SK-N-SH (cell line): ENCODE results near the gene PTDSS2. TPM values are rescaled to one million over a fixed set of nuclear protein-coding genes. Genes with fewer than 3 reads are reported as not detected.

Experiments
- CTCF ChIA-PET: fragments of 300-600, 350-600 bp; formaldehyde crosslinking; extraction: SDS; loops from one replicate; lab custom pipeline; 2021; lab: Yijun Ruan, JAX
- POLR2A ChIA-PET: fragments of 350-600 bp; sonication (Branson Sonifier 250); formaldehyde crosslinking; extraction: SDS; loops from one replicate; lab custom pipeline; 2020; ENCODE audit warnings: antibody characterized with exemption, inconsistent platforms; lab: Yijun Ruan, JAX
- DNase-seq: peaks from one replicate; pipeline ENCODE4 v3.0.0; 2012
- H2AFZ ChIP-seq: fragments of 200-600 bp; sonication (generic); 2 replicates; pipeline ENCODE4 v1.8.1; 2016; ENCODE audit warnings: antibody characterized with exemption, mild to moderate bottlenecking, low read depth
- H3F3A ChIP-seq: fragments of 200-600 bp; sonication (generic); replicated peaks from 2 replicates; pipeline ENCODE3; 2016; ENCODE audit warnings: antibody characterized with exemption, mild to moderate bottlenecking; ENCODE audit not compliant: insufficient read depth
- H3K27ac ChIP-seq, 2 experiments: fragments of 200-500 bp in 1 of 2; fragments of 200-600 bp in 1 of 2; sonication (Bioruptor generic) in 1 of 2; sonication (generic), shearing (Covaris generic) in 1 of 2; 2 replicates each; pipeline versions ENCODE4 v1.5.1 to v1.6.1; 2014 to 2016; ENCODE audit warnings: low read depth in 2 of 2, inconsistent platforms in 1 of 2, low read length in 1 of 2, mild to moderate bottlenecking in 1 of 2, mixed read lengths in 1 of 2
- H3K27me3 ChIP-seq: fragments of 200-600 bp; sonication (generic), shearing (Covaris generic); 2 replicates; pipeline ENCODE4 v1.6.1; 2016; ENCODE audit warnings: mixed run types; ENCODE audit not compliant: insufficient read depth
- H3K36me3 ChIP-seq, 2 experiments: fragments of 200-500 bp in 1 of 2; fragments of 200-600 bp in 1 of 2; sonication (Bioruptor generic) in 1 of 2; sonication (generic) in 1 of 2; replicated peaks in 1 of 2; 2 replicates each; pipeline versions ENCODE3 to v1.5.1; 2014 to 2016; ENCODE audit warnings: low read length in 1 of 2, mild to moderate bottlenecking in 1 of 2; ENCODE audit not compliant: insufficient read depth in 2 of 2, control insufficient read depth in 1 of 2
- H3K4me1 ChIP-seq, 2 experiments: fragments of 200-500 bp in 1 of 2; fragments of 200-600 bp in 1 of 2; sonication (Bioruptor generic) in 1 of 2; sonication (generic), shearing (Covaris generic) in 1 of 2; 2 replicates each; pipeline versions ENCODE4 v1.5.1 to v1.6.1; 2014 to 2016; ENCODE audit warnings: low read depth in 1 of 2, low read length in 1 of 2, mixed run types in 1 of 2; ENCODE audit not compliant: insufficient read depth in 2 of 2, control insufficient read depth in 1 of 2
- H3K4me2 ChIP-seq: fragments of 200-600 bp; sonication (generic), shearing (Covaris generic); 2 replicates; pipeline ENCODE4 v1.6.1; 2017; ENCODE audit warnings: mixed run types
- H3K4me3 ChIP-seq, 2 experiments: fragments of 200-500 bp in 1 of 2; fragments of 200-600 bp in 1 of 2; sonication (Bioruptor generic) in 1 of 2; sonication (generic), shearing (Covaris generic) in 1 of 2; 2 replicates each; pipeline versions ENCODE4 v1.5.1 to v1.8.1; 2014 to 2016; ENCODE audit warnings: low read depth in 2 of 2, inconsistent platforms in 1 of 2, low read length in 1 of 2, mild to moderate bottlenecking in 1 of 2, mixed read lengths in 1 of 2, moderate library complexity in 1 of 2
- H3K79me2 ChIP-seq: fragments of 200-600 bp; sonication (generic); 2 replicates; pipeline ENCODE4 v1.8.1; 2017; ENCODE audit warnings: mild to moderate bottlenecking; ENCODE audit not compliant: insufficient read depth
- H3K9ac ChIP-seq: fragments of 200-600 bp; sonication (generic); 2 replicates; pipeline ENCODE4 v1.6.1; 2017; ENCODE audit warnings: mixed run types
- H3K9me2 ChIP-seq: fragments of 200-600 bp; sonication (generic); 2 replicates; pipeline ENCODE4 v1.6.1; 2017; ENCODE audit warnings: mixed run types
- H3K9me3 ChIP-seq: fragments of 200-600 bp; sonication (generic); 2 replicates; pipeline ENCODE4 v1.6.1; 2017; ENCODE audit warnings: mixed run types, mild to moderate bottlenecking, moderate library complexity
- H4K20me1 ChIP-seq: fragments of 200-600 bp; sonication (generic); 2 replicates; pipeline ENCODE4 v1.6.1; 2017; ENCODE audit warnings: mild to moderate bottlenecking, mixed run types; ENCODE audit not compliant: insufficient read depth
- CHD2 ChIP-seq: fragments of 150-350 bp; IDR thresholded peaks from 2 replicates; pipeline ENCODE4 v1.6.1; 2018; ENCODE audit warnings: low read length; ENCODE audit not compliant: partially characterized antibody
- CTCF ChIP-seq: fragments of 200-600 bp; sonication (generic); IDR thresholded peaks from 2 replicates; pipeline ENCODE4 v1.6.1; 2017; ENCODE audit warnings: antibody characterized with exemption, mild to moderate bottlenecking, moderate library complexity
- EZH2phosphoT487 ChIP-seq: fragments of 200-600 bp; sonication (generic); IDR thresholded peaks from 2 replicates; pipeline ENCODE4 v1.6.1; 2017; ENCODE audit warnings: low read depth, mixed run types, mild to moderate bottlenecking, antibody characterized with exemption, moderate library complexity, borderline replicate concordance
- FOSL2 ChIP-seq: IDR thresholded peaks from 2 replicates; pipeline ENCODE4 v1.4.0; 2012; ENCODE audit warnings: low read depth, mild to moderate bottlenecking, moderate library complexity, borderline replicate concordance
- FOXJ3 ChIP-seq: sonication (generic); formaldehyde crosslinking; IDR thresholded peaks from 2 replicates; pipeline ENCODE4 v1.5.1; 2020; ENCODE audit warnings: mild to moderate bottlenecking, missing genetic modification reagents
- GABPA ChIP-seq: IDR thresholded peaks from 2 replicates; pipeline ENCODE4 v1.4.0; 2012; ENCODE audit warnings: low read depth, mild to moderate bottlenecking
- MEF2A ChIP-seq: IDR thresholded peaks from 2 replicates; pipeline ENCODE4 v1.4.0; 2012; ENCODE audit warnings: low read depth, borderline replicate concordance
- NFIC ChIP-seq: IDR thresholded peaks from 2 replicates; pipeline ENCODE4 v1.4.0; 2012; ENCODE audit warnings: borderline replicate concordance
- NRF1 ChIP-seq: IDR thresholded peaks from 2 replicates; pipeline ENCODE4 v1.6.1; 2012; ENCODE audit warnings: low read depth, mild to moderate bottlenecking, low read length
- POLR2AphosphoS5 ChIP-seq: IDR thresholded peaks from 2 replicates; pipeline ENCODE4 v1.6.1; 2012; ENCODE audit warnings: low read depth, low read length
- RCOR1 ChIP-seq: fragments of 150-350 bp; IDR thresholded peaks from 2 replicates; pipeline ENCODE4 v1.6.1; 2017; ENCODE audit warnings: antibody characterized with exemption, low read length
- RFX5 ChIP-seq: IDR thresholded peaks from 2 replicates; pipeline ENCODE4 v1.6.1; 2012; ENCODE audit warnings: mild to moderate bottlenecking, improper control_type of control experiment, low read length
- SIN3A ChIP-seq: IDR thresholded peaks from 2 replicates; pipeline ENCODE4 v1.6.1; 2012; ENCODE audit warnings: low read depth, mild to moderate bottlenecking, low read length, moderate library complexity, borderline replicate concordance
- SMC3 ChIP-seq: IDR thresholded peaks from 2 replicates; pipeline ENCODE4 v1.6.1; 2012; ENCODE audit warnings: low read depth, low read length, improper control_type of control experiment
- TEAD4 ChIP-seq: IDR thresholded peaks from 2 replicates; pipeline ENCODE4 v1.4.0; 2012; ENCODE audit warnings: mild to moderate bottlenecking, borderline replicate concordance; ENCODE audit not compliant: insufficient read depth
- YY1 ChIP-seq: IDR thresholded peaks from 2 replicates; pipeline ENCODE4 v1.4.0; 2012; ENCODE audit warnings: low read depth, mild to moderate bottlenecking
- WGBS: methylation state at CpG from one replicate; pipeline ENCODE4 v1.1.6; 2017; ENCODE audit warnings: low lambda C conversion rate; 5-methylcytosine and 5-hydroxymethylcytosine counted together
- polyA plus RNA-seq, 3 experiments: library from polyadenylated mRNA; depleted of rRNA; stranded (reverse); fragments of >200 nt; gene quantifications; 2 replicates each; pipeline ENCODE4 v1.2.3, GENCODE V29; 2012
- TF ChIP-seq, protein P1 (sequence below): IDR thresholded peaks from 2 replicates; pipeline ENCODE4 v1.4.0; 2012; ENCODE audit warnings: low read depth, borderline replicate concordance
- TF ChIP-seq, protein P2 (sequence below): IDR thresholded peaks from 2 replicates; pipeline ENCODE4 v1.4.0; 2012; ENCODE audit warnings: low read depth, borderline replicate concordance
- TF ChIP-seq, protein P3 (sequence below): IDR thresholded peaks from 2 replicates; pipeline ENCODE4; 2012

The PTDSS2 gene
- polyA plus RNA-seq, 1 of the 3 experiments (the other 2 are of a cell fraction): 28.6 TPM

GRCh38 chr11:473962-474785, 24.1 kb downstream of the PTDSS2 start:
- H3K9ac ChIP-seq: no peak overlapping the region
- no peak for TF ChIP-seq RFX5
- no peak for TF ChIP-seq NRF1
- no peak for TF ChIP-seq CTCF
- no peak for TF ChIP-seq GABPA
- no peak for TF ChIP-seq CHD2
- TF ChIP-seq YY1: no peak
- no peak for TF ChIP-seq MEF2A
- TF ChIP-seq, all 33 proteins: peak for 0
- H2AFZ ChIP-seq: no peak overlapping the region
- H3K4me2 ChIP-seq: no peak overlapping the region
- no peaks in the 10 kb centered on the region for H3K9me3 ChIP-seq
- H4K20me1 ChIP-seq: no peaks in the 10 kb centered on the region
- CTCF ChIA-PET: interaction anchor here (1.0 to 1.2 kb wide), 2 partner anchors 23 to 26 kb away, joined by 3 to 4 read pairs; no protein-coding TSS in a partner anchor
- H3K36me3 ChIP-seq: no peaks in the 10 kb centered on the region
- H3K4me3 ChIP-seq: no peak overlapping the region
- WGBS: 92% methylated on average over 21 of the region's 22 CpGs
- no peak overlapping the region for H3K27ac ChIP-seq
- H3K9me2 ChIP-seq: no peaks in the 10 kb centered on the region
- 0 out of 2 replicates have a peak, but pooled peaks cover 14% of the 10 kb centered on the region for H3K79me2 ChIP-seq
- H3F3A ChIP-seq: no peaks in the 10 kb centered on the region
- no peak for DNase-seq
- H3K4me1 ChIP-seq: peaks cover 0 to 3% of the 10 kb centered on the region in 2 experiments; a peak in 2 of 4 replicates
- H3K27me3 ChIP-seq: no peaks in the 10 kb centered on the region
- POLR2A ChIA-PET: no interaction called here

DNA sequence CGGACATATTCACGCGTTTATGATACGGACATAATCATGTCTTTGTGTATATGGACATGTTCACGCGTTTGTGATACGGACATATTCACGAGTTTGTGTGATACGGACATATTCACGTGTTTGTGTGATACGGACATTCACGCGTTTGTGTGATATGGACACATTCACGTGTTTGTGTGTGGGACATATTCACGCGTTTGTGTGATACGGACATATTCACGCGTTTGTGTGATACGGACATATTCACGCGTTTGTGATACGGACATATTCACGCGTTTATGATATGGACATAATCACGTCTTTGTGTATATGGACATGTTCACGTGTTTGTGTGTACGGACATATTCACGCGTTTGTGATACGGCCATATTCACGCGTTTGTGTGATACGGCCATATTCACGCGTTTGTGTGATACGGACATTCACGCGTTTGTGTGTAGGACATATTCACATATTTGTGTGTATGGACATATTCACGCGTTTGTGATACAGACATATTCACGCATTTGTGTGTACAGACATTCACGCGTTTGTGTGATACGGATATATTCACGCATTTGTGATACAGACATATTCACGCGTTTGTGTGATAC, 24.9 kb downstream of the PTDSS2 start:
- H3K9me2 ChIP-seq: no peaks in the 10 kb centered on the region
- no peak for TF ChIP-seq RCOR1
- TF ChIP-seq EZH2phosphoT487: no peak
- TF ChIP-seq TEAD4: no peak
- TF ChIP-seq, protein P1, sequence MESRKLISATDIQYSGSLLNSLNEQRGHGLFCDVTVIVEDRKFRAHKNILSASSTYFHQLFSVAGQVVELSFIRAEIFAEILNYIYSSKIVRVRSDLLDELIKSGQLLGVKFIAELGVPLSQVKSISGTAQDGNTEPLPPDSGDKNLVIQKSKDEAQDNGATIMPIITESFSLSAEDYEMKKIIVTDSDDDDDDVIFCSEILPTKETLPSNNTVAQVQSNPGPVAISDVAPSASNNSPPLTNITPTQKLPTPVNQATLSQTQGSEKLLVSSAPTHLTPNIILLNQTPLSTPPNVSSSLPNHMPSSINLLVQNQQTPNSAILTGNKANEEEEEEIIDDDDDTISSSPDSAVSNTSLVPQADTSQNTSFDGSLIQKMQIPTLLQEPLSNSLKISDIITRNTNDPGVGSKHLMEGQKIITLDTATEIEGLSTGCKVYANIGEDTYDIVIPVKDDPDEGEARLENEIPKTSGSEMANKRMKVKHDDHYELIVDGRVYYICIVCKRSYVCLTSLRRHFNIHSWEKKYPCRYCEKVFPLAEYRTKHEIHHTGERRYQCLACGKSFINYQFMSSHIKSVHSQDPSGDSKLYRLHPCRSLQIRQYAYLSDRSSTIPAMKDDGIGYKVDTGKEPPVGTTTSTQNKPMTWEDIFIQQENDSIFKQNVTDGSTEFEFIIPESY: no peak
- no peak for TF ChIP-seq RFX5
- TF ChIP-seq, protein P2, sequence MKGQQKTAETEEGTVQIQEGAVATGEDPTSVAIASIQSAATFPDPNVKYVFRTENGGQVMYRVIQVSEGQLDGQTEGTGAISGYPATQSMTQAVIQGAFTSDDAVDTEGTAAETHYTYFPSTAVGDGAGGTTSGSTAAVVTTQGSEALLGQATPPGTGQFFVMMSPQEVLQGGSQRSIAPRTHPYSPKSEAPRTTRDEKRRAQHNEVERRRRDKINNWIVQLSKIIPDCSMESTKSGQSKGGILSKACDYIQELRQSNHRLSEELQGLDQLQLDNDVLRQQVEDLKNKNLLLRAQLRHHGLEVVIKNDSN: no peak
- no peak for TF ChIP-seq SMC3
- TF ChIP-seq POLR2AphosphoS5: no peak
- TF ChIP-seq NFIC: no peak
- no peak for TF ChIP-seq FOXJ3 (CRISPR knock-in tag)
- TF ChIP-seq, protein P3, sequence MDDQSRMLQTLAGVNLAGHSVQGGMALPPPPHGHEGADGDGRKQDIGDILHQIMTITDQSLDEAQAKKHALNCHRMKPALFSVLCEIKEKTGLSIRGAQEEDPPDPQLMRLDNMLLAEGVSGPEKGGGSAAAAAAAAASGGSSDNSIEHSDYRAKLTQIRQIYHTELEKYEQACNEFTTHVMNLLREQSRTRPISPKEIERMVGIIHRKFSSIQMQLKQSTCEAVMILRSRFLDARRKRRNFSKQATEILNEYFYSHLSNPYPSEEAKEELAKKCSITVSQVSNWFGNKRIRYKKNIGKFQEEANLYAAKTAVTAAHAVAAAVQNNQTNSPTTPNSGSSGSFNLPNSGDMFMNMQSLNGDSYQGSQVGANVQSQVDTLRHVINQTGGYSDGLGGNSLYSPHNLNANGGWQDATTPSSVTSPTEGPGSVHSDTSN: no peak
- TF ChIP-seq SIN3A: no peak
- no peak for TF ChIP-seq FOSL2

More for the DNA sequence above, 24.9 kb downstream of the PTDSS2 start:
- no peak for DNase-seq
- no peak overlapping the region for H3K4me3 ChIP-seq
- no peak overlapping the region for H3K4me2 ChIP-seq
- no peak overlapping the region for H2AFZ ChIP-seq
- no peaks in the 10 kb centered on the region for H3K9me3 ChIP-seq
- H3K36me3 ChIP-seq: no peaks in the 10 kb centered on the region
- 0 out of 2 replicates have a peak, but pooled peaks cover 14% of the 10 kb centered on the region for H3K79me2 ChIP-seq
- H3K27ac ChIP-seq: no peak overlapping the region
- ChIA-PET CTCF (no interaction called here), POLR2A (no interaction called here)
- H3F3A ChIP-seq: no peaks in the 10 kb centered on the region
- H3K27me3 ChIP-seq: no peaks in the 10 kb centered on the region
- no peak overlapping the region for H3K9ac ChIP-seq
- no peaks in the 10 kb centered on the region for H4K20me1 ChIP-seq
- WGBS: 92% methylated on average over 48 of the region's 48 CpGs
- no peaks in the 10 kb centered on the region; a peak in 1 of 4 replicates for H3K4me1 ChIP-seq
